Measurements from ENCODE around the gene TPH2. TPM values are rescaled to one million over a fixed set of nuclear protein-coding genes. Genes with fewer than 3 reads are reported as not detected.

The TPH2 gene
- total RNA-seq, 1 donor from 2014 or later = not detected

GRCh38 chr12:72025524-72025923 lies 86.9 kb downstream of the TPH2 start:
- no peak overlapping the region for H2AFZ ChIP-seq (replicated peaks)
- no peak overlapping the region for H3K27ac ChIP-seq
- H3K4me1 Mint-ChIP-seq = peaks cover 17% of the 10 kb centered on the region
- no peaks in the 10 kb centered on the region for H3K9me3 Mint-ChIP-seq
- H3K36me3 ChIP-seq = no peaks in the 10 kb centered on the region
- no peak for DNase-seq (ENCODE audit: low spot score)
- no peaks in the 10 kb centered on the region for H3K9me3 ChIP-seq (ENCODE audit: low read depth)
- no peaks in the 10 kb centered on the region for H3K79me2 ChIP-seq (ENCODE audit: low read depth)
- no peaks in the 10 kb centered on the region for H3K4me1 ChIP-seq
- H3K27me3 Mint-ChIP-seq (ENCODE audit: insufficient read depth, low read depth) = peaks cover 3% of the 10 kb centered on the region
- H3K4me3 ChIP-seq = no peak overlapping the region
- H3K36me3 Mint-ChIP-seq = no peaks in the 10 kb centered on the region
- H3F3A ChIP-seq (ENCODE audit: low read depth) = no peaks in the 10 kb centered on the region
- no peak overlapping the region for H3K4me3 Mint-ChIP-seq
- no peak overlapping the region for H3K4me2 ChIP-seq
- TF ChIP-seq, protein P1, sequence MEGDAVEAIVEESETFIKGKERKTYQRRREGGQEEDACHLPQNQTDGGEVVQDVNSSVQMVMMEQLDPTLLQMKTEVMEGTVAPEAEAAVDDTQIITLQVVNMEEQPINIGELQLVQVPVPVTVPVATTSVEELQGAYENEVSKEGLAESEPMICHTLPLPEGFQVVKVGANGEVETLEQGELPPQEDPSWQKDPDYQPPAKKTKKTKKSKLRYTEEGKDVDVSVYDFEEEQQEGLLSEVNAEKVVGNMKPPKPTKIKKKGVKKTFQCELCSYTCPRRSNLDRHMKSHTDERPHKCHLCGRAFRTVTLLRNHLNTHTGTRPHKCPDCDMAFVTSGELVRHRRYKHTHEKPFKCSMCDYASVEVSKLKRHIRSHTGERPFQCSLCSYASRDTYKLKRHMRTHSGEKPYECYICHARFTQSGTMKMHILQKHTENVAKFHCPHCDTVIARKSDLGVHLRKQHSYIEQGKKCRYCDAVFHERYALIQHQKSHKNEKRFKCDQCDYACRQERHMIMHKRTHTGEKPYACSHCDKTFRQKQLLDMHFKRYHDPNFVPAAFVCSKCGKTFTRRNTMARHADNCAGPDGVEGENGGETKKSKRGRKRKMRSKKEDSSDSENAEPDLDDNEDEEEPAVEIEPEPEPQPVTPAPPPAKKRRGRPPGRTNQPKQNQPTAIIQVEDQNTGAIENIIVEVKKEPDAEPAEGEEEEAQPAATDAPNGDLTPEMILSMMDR (IDR thresholded peaks at IDR 0.05) = no peak
- H4K20me1 ChIP-seq (ENCODE audit: low read depth) = no peaks in the 10 kb centered on the region
- H3K27ac Mint-ChIP-seq = no peak overlapping the region
- H3K27me3 ChIP-seq = no peaks in the 10 kb centered on the region
- no peak overlapping the region for H3K9ac ChIP-seq

GRCh38 chr12:72028966-72029365 lies 90.3 kb downstream of the TPH2 start:
- no peak overlapping the region for H3K9ac ChIP-seq
- Mint-ChIP-seq H3K4me1 (peaks cover 18% of the 10 kb centered on the region), H3K36me3 (no peaks in the 10 kb centered on the region), H3K27ac (no peak overlapping the region), H3K27me3 (ENCODE audit: insufficient read depth, low read depth) (peaks cover 2% of the 10 kb centered on the region), H3K4me3 (no peak overlapping the region), H3K9me3 (no peaks in the 10 kb centered on the region)
- no peaks in the 10 kb centered on the region for H3K4me1 ChIP-seq
- no peaks in the 10 kb centered on the region for H3K36me3 ChIP-seq
- H2AFZ ChIP-seq (replicated peaks) = no peak overlapping the region
- no peaks in the 10 kb centered on the region for H3K9me3 ChIP-seq (ENCODE audit: low read depth)
- H3K4me2 ChIP-seq = no peak overlapping the region
- no peak overlapping the region for H3K27ac ChIP-seq
- no peak overlapping the region for H3K4me3 ChIP-seq
- TF ChIP-seq EZH2phosphoT487 (IDR thresholded peaks at IDR 0.05) (no peak), EZH2 (IDR thresholded peaks at IDR 0.05) (no peak)
- TF ChIP-seq, protein P1 (IDR thresholded peaks at IDR 0.05) = no peak
- H4K20me1 ChIP-seq (ENCODE audit: low read depth) = no peaks in the 10 kb centered on the region
- no peaks in the 10 kb centered on the region for H3K27me3 ChIP-seq
- H3K79me2 ChIP-seq (ENCODE audit: low read depth) = no peaks in the 10 kb centered on the region
- no peaks in the 10 kb centered on the region for H3F3A ChIP-seq (ENCODE audit: low read depth)
- no peak for DNase-seq (ENCODE audit: low spot score)

GRCh38 chr12:72030277-72030676 lies 91.6 kb downstream of the TPH2 start:
- Histone ChIP-seq H3K9me3 (ENCODE audit: low read depth) (no peaks in the 10 kb centered on the region), H3K4me2 (no peak overlapping the region), H3K4me1 (no peaks in the 10 kb centered on the region), H2AFZ (replicated peaks) (no peak overlapping the region), H3K27ac (no peak overlapping the region), H3K4me3 (no peak overlapping the region), H4K20me1 (ENCODE audit: low read depth) (no peaks in the 10 kb centered on the region), H3F3A (ENCODE audit: low read depth) (no peaks in the 10 kb centered on the region), H3K79me2 (ENCODE audit: low read depth) (no peaks in the 10 kb centered on the region), H3K9ac (no peak overlapping the region), H3K36me3 (no peaks in the 10 kb centered on the region), H3K27me3 (no peaks in the 10 kb centered on the region)
- no peaks in the 10 kb centered on the region for H3K36me3 Mint-ChIP-seq
- TF ChIP-seq EZH2 (IDR thresholded peaks at IDR 0.05) = no peak
- TF ChIP-seq, protein P1 (IDR thresholded peaks at IDR 0.05) = no peak
- TF ChIP-seq EZH2phosphoT487 (IDR thresholded peaks at IDR 0.05) = no peak
- no peak for DNase-seq (ENCODE audit: low spot score)
- peaks cover 2% of the 10 kb centered on the region for H3K27me3 Mint-ChIP-seq (ENCODE audit: insufficient read depth, low read depth)
- no peak overlapping the region for H3K4me3 Mint-ChIP-seq
- H3K4me1 Mint-ChIP-seq = peaks cover 19% of the 10 kb centered on the region
- H3K27ac Mint-ChIP-seq = no peak overlapping the region
- H3K9me3 Mint-ChIP-seq = no peaks in the 10 kb centered on the region

GRCh38 chr12:72031066-72031465 lies 92.4 kb downstream of the TPH2 start:
- H3K4me3 Mint-ChIP-seq = no peak overlapping the region
- no peaks in the 10 kb centered on the region for H3K27me3 ChIP-seq
- no peak overlapping the region for H3K9ac ChIP-seq
- H4K20me1 ChIP-seq (ENCODE audit: low read depth) = no peaks in the 10 kb centered on the region
- peaks cover 2% of the 10 kb centered on the region for H3K27me3 Mint-ChIP-seq (ENCODE audit: insufficient read depth, low read depth)
- H3K9me3 Mint-ChIP-seq = no peaks in the 10 kb centered on the region
- H3K27ac ChIP-seq = no peak overlapping the region
- H3K4me1 Mint-ChIP-seq = peaks cover 24% of the 10 kb centered on the region
- H3K36me3 ChIP-seq = no peaks in the 10 kb centered on the region
- no peaks in the 10 kb centered on the region for H3K9me3 ChIP-seq (ENCODE audit: low read depth)
- H3K27ac Mint-ChIP-seq = no peak overlapping the region
- DNase-seq (ENCODE audit: low spot score) = no peak
- H3K4me1 ChIP-seq = no peaks in the 10 kb centered on the region
- no peaks in the 10 kb centered on the region for H3K79me2 ChIP-seq (ENCODE audit: low read depth)
- H3F3A ChIP-seq (ENCODE audit: low read depth) = no peaks in the 10 kb centered on the region
- H2AFZ ChIP-seq (replicated peaks) = no peak overlapping the region
- no peak overlapping the region for H3K4me2 ChIP-seq
- no peak for TF ChIP-seq EZH2phosphoT487 (IDR thresholded peaks at IDR 0.05)
- TF ChIP-seq EZH2 (IDR thresholded peaks at IDR 0.05) = no peak
- TF ChIP-seq, protein P1 (IDR thresholded peaks at IDR 0.05) = no peak
- no peak overlapping the region for H3K4me3 ChIP-seq
- H3K36me3 Mint-ChIP-seq = no peaks in the 10 kb centered on the region
